Central memory CD8-positive, alpha-beta T cell (primary cell): ENCODE results near the gene SLC39A1.
"Not testable (repeated sequence)": the region's sequence is repeated elsewhere in the genome, so short reads cannot be mapped to it uniquely, and the experiment has no call there.

Source experiments
- ATAC-seq: fragments of 150-1000 bp; cut with Tn5 transposase; replicated peaks from 2 replicates; pipeline ENCODE4 v1.10.0; 2022; ENCODE audit warnings: mild to moderate bottlenecking, moderate FRiP score, moderate number of reproducible peaks; ENCODE audit not compliant: poor library complexity, severe bottlenecking; ENCODE audit errors: extremely low read depth
- DNase-seq, 2 donors: peaks; one replicate each; pipeline ENCODE4 v3.0.0; 2021; ENCODE audit warnings: low spot score in 2 of 2
- H3K27ac Mint-ChIP-seq: one replicate; pipeline ENCODE4 v1.8.0; 2022; ENCODE audit warnings: low read depth, mild to moderate bottlenecking, moderate library complexity, mixed read lengths
- H3K27me3 Mint-ChIP-seq: one replicate; pipeline ENCODE4 v1.8.0; 2022; ENCODE audit warnings: mixed read lengths
- H3K36me3 Mint-ChIP-seq: one replicate; pipeline ENCODE4 v1.8.0; 2022; ENCODE audit warnings: mild to moderate bottlenecking, moderate library complexity, mixed read lengths; ENCODE audit not compliant: insufficient read depth
- H3K4me1 Mint-ChIP-seq: one replicate; pipeline ENCODE4 v1.8.0; 2022; ENCODE audit warnings: mixed read lengths
- H3K4me3 Mint-ChIP-seq: one replicate; pipeline ENCODE4 v1.8.0; 2022; ENCODE audit warnings: mild to moderate bottlenecking, moderate library complexity, mixed read lengths
- H3K9me3 Mint-ChIP-seq: one replicate; pipeline ENCODE4 v1.8.0; 2022; ENCODE audit warnings: mixed read lengths

Gene SLC39A1

DNA sequence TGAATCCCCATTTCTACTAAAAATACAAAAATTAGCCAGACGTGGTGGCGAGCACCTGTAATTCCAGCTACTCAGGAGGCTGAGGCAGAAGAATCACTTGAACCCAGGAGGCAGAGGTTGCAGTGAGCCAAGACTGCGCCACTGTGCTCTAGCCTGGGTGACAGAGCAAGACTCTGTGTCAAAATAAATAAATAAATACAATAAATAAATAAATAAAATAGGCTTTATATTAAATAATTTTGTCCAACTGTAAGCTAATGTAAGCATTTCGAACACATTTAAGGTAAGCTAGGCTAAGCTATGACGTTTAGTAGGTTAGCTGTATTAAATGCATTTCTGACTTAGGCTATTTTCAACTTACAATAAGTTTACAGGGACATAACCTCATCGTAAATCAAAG, 52.8 kb downstream of the SLC39A1 start:
- not testable (repeated sequence) for H3K4me3 Mint-ChIP-seq, ATAC-seq, DNase-seq, H3K27ac Mint-ChIP-seq, H3K9me3 Mint-ChIP-seq, H3K27me3 Mint-ChIP-seq
- Mint-ChIP-seq H3K4me1 (peaks cover 34% of the 10 kb centered on the region), H3K36me3 (peaks cover 21% of the 10 kb centered on the region)
